ENCODE results near the gene KIAA0513. TPM values are rescaled to one million over a fixed set of nuclear protein-coding genes. Genes with fewer than 3 reads are reported as not detected.

The KIAA0513 gene, protein sequence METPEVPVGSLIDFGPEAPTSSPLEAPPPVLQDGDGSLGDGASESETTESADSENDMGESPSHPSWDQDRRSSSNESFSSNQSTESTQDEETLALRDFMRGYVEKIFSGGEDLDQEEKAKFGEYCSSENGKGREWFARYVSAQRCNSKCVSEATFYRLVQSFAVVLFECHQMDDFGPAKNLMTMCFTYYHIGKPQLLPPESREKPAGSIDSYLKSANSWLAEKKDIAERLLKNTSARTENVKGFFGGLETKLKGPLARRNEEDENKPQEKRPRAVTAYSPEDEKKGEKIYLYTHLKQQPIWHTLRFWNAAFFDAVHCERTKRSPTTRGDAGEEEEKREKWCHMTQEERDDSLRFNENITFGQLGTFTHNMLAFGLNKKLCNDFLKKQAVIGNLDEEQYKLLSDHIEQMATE
- total RNA-seq: 3.6 and 4.7 TPM in 2 replicates

DNA sequence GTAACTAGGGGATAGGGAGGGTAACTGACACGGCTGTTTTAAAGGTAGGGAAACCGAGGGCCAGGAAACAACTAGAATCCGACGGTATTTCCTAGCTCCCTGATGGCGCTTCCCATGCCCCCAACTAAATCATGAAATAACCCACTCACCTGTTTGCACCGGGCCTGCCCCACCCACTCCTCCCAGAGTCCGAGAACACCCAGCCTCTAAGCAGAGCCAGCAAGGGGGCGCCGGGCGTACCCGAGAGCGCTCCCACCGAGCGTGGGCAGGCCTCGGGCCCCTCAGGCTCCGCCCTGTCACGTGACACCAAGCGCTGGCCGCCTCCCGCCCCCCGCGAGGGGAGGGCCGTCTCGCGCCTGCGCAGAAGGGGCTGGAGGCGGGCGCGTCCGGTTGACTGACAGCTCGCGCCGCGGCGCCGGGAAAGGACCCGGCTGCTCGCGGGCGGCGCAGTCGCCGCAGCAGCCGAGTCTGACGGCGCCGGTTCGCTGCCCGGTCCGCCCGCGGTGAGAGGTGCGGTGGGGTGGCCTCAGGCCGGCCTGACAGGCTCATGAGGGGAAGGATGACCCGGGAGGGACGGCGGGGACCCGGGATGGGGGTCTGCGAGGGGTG lies at the start of gene KIAA0513:
Gene KIAA0513, plus strand, starts transcription at position 447 of the 609 bp plus-strand sequence. CDS start 39,277 bp downstream, outside the sequence.
- intact Hi-C loops (cut with micrococcal nuclease): loop anchor here (1.0 to 5.0 kb wide), 2 partner anchors 16 to 280 kb away; partner anchors contain the start of gene ZDHHC7

DNA sequence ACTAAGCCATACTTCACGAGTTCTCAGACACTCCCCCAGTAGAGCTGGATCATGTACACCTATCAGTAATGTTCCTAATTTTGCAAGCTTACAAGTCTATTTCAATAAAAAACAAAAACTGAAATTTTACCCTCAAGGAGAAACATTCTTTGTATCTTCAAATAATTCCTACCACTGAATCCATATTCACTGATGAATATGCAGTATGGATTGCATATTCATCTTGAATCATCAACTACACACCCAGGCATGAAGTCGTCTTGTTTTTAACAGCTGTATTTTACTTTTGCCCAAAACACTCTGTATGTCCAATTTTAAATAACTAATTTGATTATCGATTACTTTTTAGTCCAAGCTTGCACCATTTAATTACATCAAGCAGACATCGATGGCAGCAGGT lies 48.1 kb upstream of the KIAA0513 start:
- intact Hi-C loops (cut with micrococcal nuclease): no loop called here

DNA sequence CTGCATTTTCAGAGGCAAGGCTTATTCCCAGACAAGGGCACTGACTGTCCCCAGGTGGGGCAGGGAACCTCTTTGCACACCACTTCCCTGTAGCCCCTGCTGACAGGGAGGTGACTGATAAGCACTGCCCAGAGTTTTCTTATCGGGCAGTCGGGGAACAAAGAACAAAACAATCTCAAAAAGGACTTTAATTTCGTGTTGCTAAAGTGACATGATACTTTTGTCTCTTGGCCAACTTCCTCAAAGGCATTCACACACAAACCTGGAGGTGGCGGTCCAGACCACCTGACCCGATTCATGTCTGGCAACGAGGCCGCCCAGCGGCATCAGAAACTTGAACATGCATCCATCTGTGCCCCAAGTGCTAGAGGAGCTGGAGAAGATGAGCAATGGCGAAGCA lies 45.2 kb upstream of the KIAA0513 start:
- intact Hi-C loops (cut with micrococcal nuclease): no loop called here

DNA sequence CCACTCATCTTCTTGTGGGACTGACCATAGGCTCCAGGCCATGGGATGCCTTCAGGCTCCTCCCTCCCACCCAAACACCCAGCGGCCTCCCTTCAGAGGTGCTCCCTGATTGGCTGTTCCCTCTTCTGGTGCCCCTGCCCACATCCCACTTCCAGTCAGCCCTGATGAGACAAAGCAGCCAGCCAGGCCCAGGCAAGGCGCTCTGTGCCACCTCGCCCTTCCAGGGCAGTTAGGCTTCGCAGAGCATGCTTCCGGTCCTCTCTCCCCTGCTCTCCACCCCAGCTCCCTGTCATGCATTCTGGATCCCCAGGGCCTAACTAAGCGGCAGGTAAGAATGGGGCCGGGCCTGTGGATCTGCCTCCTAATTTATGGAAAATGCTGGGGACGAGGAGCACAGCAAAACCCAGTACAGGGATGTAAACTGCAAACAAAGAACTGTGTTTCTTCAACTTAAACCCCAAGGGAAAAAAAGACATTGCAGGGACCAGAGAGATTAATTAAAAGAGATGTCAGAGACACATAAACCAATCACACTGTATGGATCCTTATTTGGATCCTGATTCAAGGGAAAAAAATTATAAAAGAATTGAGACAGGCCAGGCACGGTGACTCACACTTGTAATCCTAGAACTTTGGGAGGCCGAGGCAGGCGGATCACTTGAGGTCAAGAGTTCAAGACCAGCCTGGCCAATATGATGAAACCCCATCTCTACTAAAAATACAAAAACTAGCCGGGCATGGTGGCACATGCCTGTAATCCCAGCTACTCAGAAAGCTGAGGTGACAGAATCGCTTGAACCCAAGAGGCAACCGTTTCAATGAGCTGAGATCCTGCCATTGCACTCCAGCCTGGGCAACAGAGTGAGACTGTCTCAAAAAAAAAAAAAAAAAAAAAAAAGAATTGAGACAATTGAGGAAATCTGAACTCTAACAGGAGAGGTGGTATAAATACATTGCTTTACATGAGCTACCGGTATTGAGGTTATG lies 42.2 kb upstream of the KIAA0513 start:
- intact Hi-C loops (cut with micrococcal nuclease): no loop called here

DNA sequence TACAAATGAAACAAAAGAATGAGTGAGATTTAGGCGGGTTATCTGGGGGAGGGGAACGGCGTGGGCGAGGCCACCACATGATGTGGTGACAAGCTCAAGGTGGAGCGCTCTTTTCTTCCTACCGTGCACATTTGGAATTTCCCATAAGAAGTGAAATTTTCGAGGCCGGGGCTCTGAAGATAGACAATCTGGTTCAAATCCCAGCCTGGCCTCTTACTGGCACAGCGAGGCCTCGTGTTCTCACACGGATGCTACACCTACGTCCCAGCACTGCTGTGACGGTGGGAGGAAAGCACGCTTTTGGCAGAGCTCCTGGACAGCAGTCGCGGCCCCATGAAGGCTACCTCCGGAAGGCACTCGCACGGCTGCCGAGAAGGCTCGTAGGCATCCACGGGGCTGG lies 41.5 kb upstream of the KIAA0513 start:
- intact Hi-C loops (cut with micrococcal nuclease): no loop called here

DNA sequence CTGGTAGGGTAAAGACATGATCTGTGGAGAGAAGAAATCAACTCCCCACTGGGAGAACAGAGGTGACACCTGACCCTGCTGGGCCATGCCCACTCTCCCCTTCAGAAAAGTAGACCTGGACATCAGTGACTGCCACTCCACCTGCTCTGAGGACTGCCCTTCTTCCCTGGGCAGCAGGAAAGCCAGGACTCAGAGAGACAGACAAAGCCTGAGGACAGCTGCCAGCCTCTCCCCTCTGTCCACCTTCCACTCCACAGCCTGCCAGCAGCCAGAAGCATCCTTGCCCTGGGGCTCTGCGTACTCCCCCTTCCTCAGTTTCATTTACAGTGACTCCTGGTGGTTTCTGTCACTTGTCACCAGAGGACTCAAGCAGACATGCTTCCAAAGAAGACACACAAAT lies 40.7 kb upstream of the KIAA0513 start:
- intact Hi-C loops (cut with micrococcal nuclease): no loop called here

DNA sequence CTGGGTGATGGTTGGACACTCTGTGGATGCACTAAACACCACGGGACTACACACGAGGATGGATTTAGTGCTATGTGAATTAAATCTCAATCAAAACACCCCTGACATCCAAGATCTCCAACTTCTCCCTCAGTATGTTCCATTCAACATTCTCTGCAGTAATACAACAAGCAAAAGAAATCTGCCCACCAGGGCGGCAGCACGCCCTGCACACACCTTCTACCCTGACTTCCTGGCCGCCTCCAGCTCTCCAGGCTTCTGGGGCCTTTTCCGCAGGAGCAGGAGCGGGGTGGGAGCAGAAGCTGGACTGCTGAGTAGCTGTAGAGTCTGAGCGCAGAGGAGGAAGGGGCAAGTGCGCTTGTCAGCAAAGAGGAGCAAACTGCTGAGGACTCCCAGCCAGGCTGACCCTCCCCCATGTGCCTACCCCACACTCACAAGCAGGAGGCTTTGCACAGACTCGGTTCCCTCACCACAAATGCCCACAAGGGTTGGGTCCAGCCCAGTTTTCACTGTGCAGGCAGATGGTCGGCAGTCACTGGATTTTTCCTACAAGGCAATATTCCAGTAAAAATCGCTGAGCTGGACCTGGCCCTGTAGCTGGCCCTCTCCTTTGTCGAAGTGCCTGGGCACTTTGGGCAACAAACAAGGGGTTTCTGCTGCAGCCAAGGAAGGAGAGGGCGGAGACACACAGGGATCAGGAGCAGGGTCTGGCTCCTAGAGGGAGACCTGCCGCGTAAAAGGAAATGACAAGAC lies 39.1 kb upstream of the KIAA0513 start:
- intact Hi-C loops (cut with micrococcal nuclease): no loop called here

DNA sequence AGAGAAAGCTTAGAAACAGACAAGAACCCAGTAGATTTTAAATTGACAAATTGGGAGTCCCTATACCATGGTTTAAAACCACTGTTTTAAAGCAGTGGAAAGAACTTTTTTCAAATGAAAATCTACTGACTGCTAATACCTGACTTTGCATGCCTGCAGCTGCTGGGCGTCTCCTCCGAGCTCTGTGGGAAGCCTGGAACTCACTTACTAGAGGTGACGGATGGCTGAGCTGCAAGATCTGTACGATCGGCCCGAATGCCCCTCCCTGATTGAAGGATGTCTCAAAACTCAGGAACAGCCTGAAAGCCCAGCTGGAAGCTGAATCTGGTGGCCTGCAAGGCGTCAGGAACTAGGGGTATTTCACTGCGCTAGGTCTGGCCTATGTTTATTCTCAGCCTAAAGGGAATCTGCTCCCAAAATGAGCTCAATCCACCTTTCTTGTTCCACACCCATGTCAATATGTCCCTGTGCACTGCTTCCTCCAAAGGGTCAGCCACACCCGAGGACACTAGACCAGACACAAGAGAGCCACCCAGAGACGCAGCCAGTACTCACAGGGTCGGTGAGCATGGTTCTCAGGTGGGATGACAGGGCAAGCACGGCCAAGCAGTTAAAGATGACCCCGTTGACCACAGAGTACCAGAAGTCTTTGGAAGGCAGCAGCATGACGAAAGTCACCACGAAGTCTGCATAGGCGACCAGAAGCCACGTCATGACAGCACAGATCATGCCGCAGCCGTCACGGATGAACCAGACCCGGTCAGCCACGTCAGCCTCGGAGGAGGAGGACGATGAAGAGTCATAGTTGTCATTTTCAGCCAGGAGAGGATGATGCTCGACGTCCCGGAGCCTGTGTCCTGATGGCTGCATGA lies 37.6 kb upstream of the KIAA0513 start:
- intact Hi-C loops (cut with micrococcal nuclease): no loop called here

DNA sequence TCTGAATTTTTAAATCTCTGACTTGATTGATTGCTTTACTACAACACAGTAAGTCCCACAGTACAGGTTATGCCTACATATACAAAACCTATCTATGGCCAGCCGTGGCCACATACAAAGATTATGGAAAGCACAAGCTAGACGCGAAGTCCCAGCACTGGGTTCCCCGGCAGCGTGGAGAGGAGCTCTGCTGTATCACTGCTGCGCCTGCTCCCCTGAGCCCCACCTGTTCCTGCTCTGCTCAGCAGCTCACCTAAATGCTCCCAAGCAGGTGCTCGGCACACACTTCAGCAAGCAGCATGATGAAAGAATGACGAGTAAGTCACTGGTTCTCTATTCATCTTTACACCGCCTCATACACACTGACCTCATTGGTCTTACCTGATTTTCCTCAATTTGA lies 36.8 kb upstream of the KIAA0513 start:
- intact Hi-C loops (cut with micrococcal nuclease): no loop called here

DNA sequence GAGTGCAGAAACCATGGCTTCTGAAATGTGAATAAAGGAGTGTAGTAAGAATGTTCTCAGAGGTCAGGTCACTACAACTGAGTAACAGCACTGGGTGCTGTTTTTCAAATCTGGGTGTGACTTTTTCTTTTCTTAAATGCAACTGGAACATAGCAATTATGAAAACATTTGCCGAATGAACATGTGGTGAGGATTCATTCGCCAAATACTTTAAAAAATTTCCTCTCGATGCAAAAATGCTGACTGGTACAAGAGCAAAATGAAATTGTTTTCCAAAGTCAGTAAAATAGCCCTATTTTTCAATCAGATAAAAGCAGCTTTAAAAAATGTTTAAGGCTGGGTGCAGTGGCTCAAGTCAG lies 34.9 kb upstream of the KIAA0513 start:
- intact Hi-C loops (cut with micrococcal nuclease): no loop called here

DNA sequence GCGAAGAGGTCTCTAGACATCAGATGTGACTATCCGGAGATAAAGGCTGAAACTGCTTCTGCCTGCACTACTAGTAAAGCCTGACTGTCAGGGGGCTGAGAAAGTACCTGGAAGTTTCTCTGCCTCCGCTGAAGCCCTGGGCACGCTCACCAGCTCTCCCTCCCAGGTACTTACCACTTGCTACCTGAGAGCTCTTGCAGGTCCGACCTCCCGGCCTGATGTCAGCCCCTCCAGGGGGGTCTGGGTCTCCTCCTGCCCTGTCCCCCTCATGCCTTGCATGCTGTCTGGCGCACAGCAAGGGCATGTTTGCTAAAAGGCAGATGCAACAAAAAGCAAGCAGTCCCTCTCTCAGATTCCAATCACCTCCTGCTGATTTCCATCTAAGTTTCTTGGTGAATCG lies 33.7 kb upstream of the KIAA0513 start:
- intact Hi-C loops (cut with micrococcal nuclease): no loop called here

DNA sequence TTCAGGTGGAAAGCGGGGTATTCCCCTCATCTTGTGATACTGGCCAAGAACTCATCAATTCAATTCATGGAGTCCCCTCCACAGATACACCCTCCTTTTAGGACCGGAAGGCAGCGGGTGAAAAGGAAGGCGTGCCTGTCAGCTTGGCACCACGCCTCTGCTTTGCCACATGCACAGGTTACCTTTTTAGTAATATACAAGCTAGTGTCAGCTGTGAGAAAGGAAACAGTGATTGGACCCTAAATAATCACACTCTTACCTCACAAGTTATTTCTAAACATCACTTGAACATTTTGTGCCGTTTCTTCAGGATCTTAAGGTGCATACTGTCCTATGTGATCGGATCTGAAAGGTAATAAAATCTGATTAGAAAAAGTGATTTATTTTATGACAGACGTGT lies 31.9 kb upstream of the KIAA0513 start:
- intact Hi-C loops (cut with micrococcal nuclease): no loop called here

DNA sequence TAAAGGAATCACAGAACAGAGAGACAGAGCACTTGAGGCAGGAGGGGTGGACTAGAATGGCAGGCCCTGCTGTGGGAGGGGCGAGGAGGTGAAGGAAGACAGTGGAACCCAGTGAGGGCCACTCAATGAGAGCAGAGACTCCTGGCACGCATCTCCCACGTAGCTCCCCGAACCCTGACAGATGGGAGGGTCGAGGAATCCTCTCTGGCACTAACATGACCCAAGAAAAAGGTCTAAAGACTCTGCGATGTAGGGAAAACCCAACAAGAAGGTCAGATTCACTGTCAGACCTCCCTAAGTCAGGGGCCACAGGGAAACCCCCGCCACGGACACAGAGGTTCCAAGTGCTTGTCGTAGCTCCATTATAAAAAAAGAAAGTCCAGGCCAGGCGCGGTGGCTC lies 31.2 kb upstream of the KIAA0513 start:
- intact Hi-C loops (cut with micrococcal nuclease): no loop called here

DNA sequence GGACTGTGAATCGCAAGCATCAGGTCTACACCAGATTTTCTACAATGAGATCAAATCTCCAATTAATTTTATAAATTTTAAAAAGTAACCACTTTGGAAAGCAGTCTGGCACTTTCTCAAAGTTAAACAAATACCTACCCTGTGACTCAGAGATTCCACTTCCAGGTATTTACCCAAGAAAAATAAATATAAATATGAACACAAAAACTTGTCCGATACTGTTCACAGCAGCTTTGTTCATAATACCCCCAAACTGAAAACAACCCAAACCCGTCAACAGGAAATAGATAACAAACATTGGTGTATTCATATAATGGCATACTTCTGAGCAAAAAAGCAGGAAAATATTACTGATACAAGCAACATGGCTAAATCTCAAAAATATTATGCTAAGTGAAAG lies 28.4 kb upstream of the KIAA0513 start:
- intact Hi-C loops (cut with micrococcal nuclease): no loop called here

DNA sequence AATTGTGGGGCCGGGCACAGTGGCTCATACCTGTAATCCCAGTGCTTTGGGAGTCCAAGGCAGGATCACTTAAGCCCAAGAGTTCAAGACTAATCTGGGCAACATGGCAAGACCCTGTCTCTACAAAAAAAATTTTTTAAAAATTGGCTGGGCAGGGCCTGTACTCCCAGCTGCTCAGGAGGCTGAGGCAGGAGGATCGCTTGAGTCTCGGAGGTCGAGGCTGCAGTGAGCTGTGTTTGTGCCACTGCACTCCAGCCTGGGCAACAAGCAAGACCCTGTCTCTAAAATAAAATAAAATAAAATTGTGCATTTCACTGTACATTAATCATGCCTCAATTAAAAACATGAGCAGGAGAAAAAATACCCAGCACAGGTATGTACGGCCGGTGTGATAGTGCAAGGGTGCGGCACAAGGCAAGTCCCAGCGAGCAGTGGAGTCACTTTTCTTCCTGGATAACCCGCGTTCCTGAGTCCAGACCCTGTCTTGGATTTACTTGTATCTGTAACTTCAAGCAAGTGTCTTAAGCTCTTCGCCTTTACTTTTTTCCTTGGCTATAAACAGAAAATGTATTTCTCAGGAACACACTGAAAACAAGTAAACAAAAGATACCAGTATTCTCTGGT lies 27.6 kb upstream of the KIAA0513 start:
- intact Hi-C loops (cut with micrococcal nuclease): no loop called here

DNA sequence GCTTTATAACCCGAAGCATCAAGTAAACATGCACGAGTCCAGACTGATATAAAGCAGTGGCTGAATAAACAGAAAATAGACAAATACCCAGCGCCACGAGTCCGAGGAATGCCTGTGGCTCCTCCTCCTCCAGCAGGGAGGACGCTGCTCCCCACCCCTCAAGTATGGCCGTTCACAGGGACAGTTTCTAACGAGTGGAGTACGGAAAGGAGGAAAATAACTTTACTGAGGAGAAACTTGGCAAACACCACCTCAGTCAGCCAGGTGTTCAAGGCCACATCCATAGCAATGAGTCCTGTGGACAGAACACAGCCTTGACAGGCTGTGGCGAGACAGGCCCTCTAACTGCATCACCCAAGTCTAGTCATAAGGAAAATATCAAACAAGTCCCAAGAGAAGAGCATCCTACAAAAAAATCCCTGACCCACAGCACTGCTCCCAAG lies 25.5 kb upstream of the KIAA0513 start:
- intact Hi-C loops (cut with micrococcal nuclease): no loop called here

DNA sequence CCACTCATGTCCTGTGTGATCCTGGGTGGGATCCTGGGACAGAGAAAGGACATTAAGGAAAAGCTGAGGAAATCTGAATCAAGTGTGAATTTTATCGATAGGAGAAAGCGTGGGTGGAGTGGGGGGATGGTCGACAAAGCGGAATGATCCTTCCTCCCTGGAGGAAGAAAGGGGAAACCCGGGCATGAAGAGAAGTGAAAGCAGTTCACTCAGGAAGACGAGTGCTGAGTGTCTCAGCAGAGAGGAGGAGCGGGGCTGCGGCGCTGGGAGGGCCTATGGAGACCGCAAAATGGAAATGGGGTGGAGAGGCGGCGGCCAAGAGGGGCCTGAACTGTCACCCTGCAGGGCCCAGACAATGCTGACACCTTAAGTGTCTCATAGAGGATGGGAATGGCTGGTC lies 25.0 kb upstream of the KIAA0513 start:
- intact Hi-C loops (cut with micrococcal nuclease): no loop called here

DNA sequence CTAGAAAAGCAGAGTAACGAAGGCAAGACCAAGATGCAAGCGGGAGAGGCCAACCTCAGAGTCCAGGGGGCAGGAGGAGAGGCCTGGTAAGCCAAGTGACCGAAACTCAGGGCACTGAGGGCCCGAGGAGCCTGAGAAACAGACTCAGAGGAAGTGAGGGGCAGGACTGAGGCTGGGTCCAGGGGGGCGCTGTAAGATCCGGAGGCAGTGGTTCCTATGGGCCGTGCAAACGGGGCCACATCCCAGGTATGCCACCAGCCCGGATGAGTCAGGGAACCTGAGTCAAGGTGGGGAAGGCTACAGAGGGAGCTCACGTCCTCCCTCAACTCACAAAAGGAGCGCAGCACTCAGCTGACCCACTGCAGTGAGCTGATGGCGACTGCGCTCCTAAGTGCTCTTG lies 24.5 kb upstream of the KIAA0513 start:
- intact Hi-C loops (cut with micrococcal nuclease): no loop called here

DNA sequence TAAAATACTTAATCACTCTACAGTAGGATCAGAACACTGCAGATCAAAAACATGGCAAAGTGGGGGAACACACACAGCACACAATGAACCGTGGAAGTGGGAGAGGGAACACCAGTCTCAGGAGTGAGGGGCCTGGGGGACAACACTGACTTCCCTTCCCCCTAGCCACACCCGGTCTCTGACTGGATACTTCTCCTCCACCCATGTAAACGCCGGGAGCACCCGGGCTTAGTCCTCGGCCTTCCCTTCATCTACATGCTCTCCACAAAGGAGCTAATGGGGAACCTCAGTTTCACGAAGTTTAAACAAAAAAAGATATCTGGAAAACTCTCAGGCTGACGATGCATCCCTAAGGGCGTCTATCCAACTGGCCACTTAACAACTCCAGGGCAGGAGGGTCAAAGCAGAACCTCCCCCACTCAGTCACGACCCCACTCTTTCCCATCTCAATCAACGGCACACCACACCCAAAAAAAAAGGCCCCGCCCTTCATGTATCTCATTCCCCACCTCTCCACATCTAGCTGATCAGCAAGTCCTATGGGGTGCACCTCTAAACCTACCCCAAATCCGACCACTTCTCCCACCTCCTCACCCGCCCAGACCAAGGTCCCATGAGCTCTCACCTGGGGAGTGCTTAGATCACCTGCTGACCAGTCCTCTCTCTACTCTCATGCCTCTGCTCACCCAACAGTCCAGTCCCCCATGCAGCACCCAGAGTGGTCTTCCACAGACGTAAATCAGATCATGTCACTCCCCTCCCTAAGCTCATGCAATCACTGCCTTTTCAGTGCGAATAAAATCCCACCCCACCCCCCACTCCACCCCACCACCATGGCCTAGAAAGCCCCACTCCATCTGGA lies 23.6 kb upstream of the KIAA0513 start:
- intact Hi-C loops (cut with micrococcal nuclease): no loop called here
